Smooth muscle cell (in vitro differentiated cells): ENCODE data around the gene OR10A5. TPM values are rescaled to one million over a fixed set of nuclear protein-coding genes. Genes with fewer than 3 reads are reported as not detected.

ENCODE experiments used
- DNase-seq: peaks from one replicate; lab custom pipeline; 2025; ENCODE audit not compliant: unreplicated experiment; lab: John Stamatoyannopoulos, UW
- H2AFZ ChIP-seq: fragments of 200-600 bp; sonication (generic); 2 replicates; pipeline ENCODE4 v1.6.0; 2016; ENCODE audit warnings: antibody characterized with exemption, low read depth, mild to moderate bottlenecking
- H3F3A ChIP-seq: fragments of 200-600 bp; sonication (generic); 2 replicates; pipeline ENCODE4 v1.6.0; 2017; ENCODE audit warnings: antibody characterized with exemption, low read depth
- H3K27ac ChIP-seq: fragments of 200-600 bp; sonication (generic); 2 replicates; pipeline ENCODE4 v1.5.1; 2016; ENCODE audit warnings: low read depth, mild to moderate bottlenecking
- H3K27me3 ChIP-seq: fragments of 200-600 bp; sonication (generic); 2 replicates; pipeline ENCODE4 v1.6.1; 2016; ENCODE audit warnings: low read depth, mild to moderate bottlenecking
- H3K36me3 ChIP-seq: fragments of 200-600 bp; sonication (generic); 2 replicates; pipeline ENCODE4 v1.5.1; 2016; ENCODE audit warnings: low read depth
- H3K4me1 ChIP-seq: fragments of 200-600 bp; sonication (generic); 2 replicates; pipeline ENCODE4 v1.5.1; 2016; ENCODE audit warnings: low read depth
- H3K4me2 ChIP-seq: fragments of 200-600 bp; sonication (generic); 2 replicates; pipeline ENCODE4 v1.6.0; 2016; ENCODE audit warnings: mild to moderate bottlenecking
- H3K4me3 ChIP-seq: fragments of 200-600 bp; sonication (generic); 2 replicates; pipeline ENCODE4 v1.5.1; 2016; ENCODE audit warnings: mild to moderate bottlenecking
- H3K79me2 ChIP-seq: fragments of 200-600 bp; sonication (generic); 2 replicates; pipeline ENCODE4 v1.6.0; 2016; ENCODE audit warnings: low read depth, mild to moderate bottlenecking
- H3K9ac ChIP-seq: fragments of 200-600 bp; sonication (generic); 2 replicates; pipeline ENCODE4 v1.6.0; 2016; ENCODE audit warnings: low read depth
- H3K9me3 ChIP-seq: fragments of 200-600 bp; sonication (generic); replicated peaks from 2 replicates; pipeline ENCODE4 v1.5.1; 2016; ENCODE audit warnings: low read depth
- H4K20me1 ChIP-seq: fragments of 200-600 bp; sonication (generic); 2 replicates; pipeline ENCODE4 v1.6.0; 2016; ENCODE audit warnings: low read depth
- WGBS: methylation state at CpG from one replicate; pipeline ENCODE4 v1.1.7; 2016; ENCODE audit warnings: low lambda C conversion rate; 5-methylcytosine and 5-hydroxymethylcytosine counted together
- polyA plus RNA-seq: library from polyadenylated mRNA; unstranded; fragments of >200 nt; fragmentation: Nextera tagmentation; extraction: Ambion mirVana; gene quantifications from 2 replicates; pipeline ENCODE4 v1.2.1, GENCODE V29; 2016
- total RNA-seq: library from RNA; depleted of rRNA; stranded (reverse); fragments of >200 nt; gene quantifications from 2 replicates; pipeline ENCODE4 v1.2.3, GENCODE V29; 2014
- TF ChIP-seq, protein P1 (sequence below): fragments of 200-600 bp; sonication (generic); IDR thresholded peaks from 2 replicates; pipeline ENCODE4 v1.5.1; 2017; ENCODE audit warnings: borderline replicate concordance, mild to moderate bottlenecking, antibody characterized with exemption; ENCODE audit not compliant: insufficient read depth, poor library complexity, severe bottlenecking

The OR10A5 gene
- total and polyA plus RNA-seq, 2 experiments from 2014 or later, result not detected

- Histone ChIP-seq H3K9me3 (no peaks in the 10 kb centered on the region), H3K4me1 (no peaks in the 10 kb centered on the region), H3F3A (no peaks in the 10 kb centered on the region), H3K9ac (no peak overlapping the region), H3K27me3 (no peaks in the 10 kb centered on the region), H2AFZ (no peak overlapping the region), H3K36me3 (no peaks in the 10 kb centered on the region), H3K4me3 (no peak overlapping the region), H3K79me2 (no peaks in the 10 kb centered on the region), H4K20me1 (no peaks in the 10 kb centered on the region), H3K4me2 (no peak overlapping the region), H3K27ac (no peak overlapping the region)
- TF ChIP-seq, protein P1, sequence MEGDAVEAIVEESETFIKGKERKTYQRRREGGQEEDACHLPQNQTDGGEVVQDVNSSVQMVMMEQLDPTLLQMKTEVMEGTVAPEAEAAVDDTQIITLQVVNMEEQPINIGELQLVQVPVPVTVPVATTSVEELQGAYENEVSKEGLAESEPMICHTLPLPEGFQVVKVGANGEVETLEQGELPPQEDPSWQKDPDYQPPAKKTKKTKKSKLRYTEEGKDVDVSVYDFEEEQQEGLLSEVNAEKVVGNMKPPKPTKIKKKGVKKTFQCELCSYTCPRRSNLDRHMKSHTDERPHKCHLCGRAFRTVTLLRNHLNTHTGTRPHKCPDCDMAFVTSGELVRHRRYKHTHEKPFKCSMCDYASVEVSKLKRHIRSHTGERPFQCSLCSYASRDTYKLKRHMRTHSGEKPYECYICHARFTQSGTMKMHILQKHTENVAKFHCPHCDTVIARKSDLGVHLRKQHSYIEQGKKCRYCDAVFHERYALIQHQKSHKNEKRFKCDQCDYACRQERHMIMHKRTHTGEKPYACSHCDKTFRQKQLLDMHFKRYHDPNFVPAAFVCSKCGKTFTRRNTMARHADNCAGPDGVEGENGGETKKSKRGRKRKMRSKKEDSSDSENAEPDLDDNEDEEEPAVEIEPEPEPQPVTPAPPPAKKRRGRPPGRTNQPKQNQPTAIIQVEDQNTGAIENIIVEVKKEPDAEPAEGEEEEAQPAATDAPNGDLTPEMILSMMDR, result no peak
- 64% methylated on average over 7 of the region's 7 CpGs for WGBS
- DNase-seq, result no peak
Observed at GRCh38 chr11:6825231-6825744, 20.2 kb upstream of the OR10A5 start.

- Histone ChIP-seq H3K4me3 (no peak overlapping the region), H3K79me2 (no peaks in the 10 kb centered on the region), H3K9me3 (no peaks in the 10 kb centered on the region), H3K36me3 (no peaks in the 10 kb centered on the region), H3K27ac (no peak overlapping the region), H3K9ac (no peak overlapping the region), H3K4me1 (no peaks in the 10 kb centered on the region), H4K20me1 (no peaks in the 10 kb centered on the region), H2AFZ (no peak overlapping the region), H3K4me2 (no peak overlapping the region), H3K27me3 (no peaks in the 10 kb centered on the region), H3F3A (no peaks in the 10 kb centered on the region)
- TF ChIP-seq, protein P1, result no peak
- WGBS, result 100% methylated on average over 1 of the region's 1 CpG
- no peak for DNase-seq
Observed at GRCh38 chr11:6828103-6828502, 17.4 kb upstream of the OR10A5 start.

DNA sequence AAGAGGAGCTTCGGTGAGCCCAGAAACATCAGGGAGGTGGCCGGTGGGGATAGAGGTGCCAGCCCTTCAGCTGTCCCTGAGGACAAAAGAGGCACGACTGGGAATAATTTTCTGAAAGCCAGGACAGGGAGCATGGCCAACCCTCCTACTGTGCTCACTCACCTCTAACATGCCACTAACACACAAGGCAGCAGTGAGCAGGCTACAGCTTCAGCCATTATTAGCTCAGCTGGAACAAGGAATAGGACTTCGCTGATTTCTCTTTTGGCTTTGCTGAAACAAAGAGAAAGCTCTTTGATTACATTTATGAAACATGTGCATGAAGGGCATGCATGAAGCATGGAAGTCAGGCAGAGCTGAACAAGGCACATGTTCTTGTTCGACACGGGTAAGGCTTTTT, 12.1 kb upstream of the OR10A5 start:
- WGBS, result 93% methylated on average over 6 of the region's 6 CpGs
- no peak for DNase-seq
- TF ChIP-seq, protein P1, result no peak
- H3K9me3 ChIP-seq, result no peaks in the 10 kb centered on the region
- no peaks in the 10 kb centered on the region for H3K36me3 ChIP-seq
- H3K4me1 ChIP-seq, result no peaks in the 10 kb centered on the region
- H2AFZ ChIP-seq, result no peak overlapping the region
- no peaks in the 10 kb centered on the region for H3K79me2 ChIP-seq
- no peak overlapping the region for H3K4me3 ChIP-seq
- no peak overlapping the region for H3K4me2 ChIP-seq
- no peaks in the 10 kb centered on the region for H4K20me1 ChIP-seq
- H3K27me3 ChIP-seq, result no peaks in the 10 kb centered on the region
- H3F3A ChIP-seq, result no peaks in the 10 kb centered on the region
- H3K9ac ChIP-seq, result no peak overlapping the region
- no peak overlapping the region for H3K27ac ChIP-seq

- no peaks in the 10 kb centered on the region for H3K79me2 ChIP-seq
- H3K4me3 ChIP-seq, result no peak overlapping the region
- DNase-seq, result no peak
- no peaks in the 10 kb centered on the region for H3K4me1 ChIP-seq
- H3K9me3 ChIP-seq, result no peaks in the 10 kb centered on the region
- H3K9ac ChIP-seq, result no peak overlapping the region
- H3K4me2 ChIP-seq, result no peak overlapping the region
- no peaks in the 10 kb centered on the region for H4K20me1 ChIP-seq
- TF ChIP-seq, protein P1, result no peak
- no peaks in the 10 kb centered on the region for H3F3A ChIP-seq
- no peaks in the 10 kb centered on the region for H3K36me3 ChIP-seq
- no peak overlapping the region for H3K27ac ChIP-seq
- no peaks in the 10 kb centered on the region for H3K27me3 ChIP-seq
- no peak overlapping the region for H2AFZ ChIP-seq
- WGBS, result 79% methylated on average over 1 of the region's 1 CpG
Observed at GRCh38 chr11:6834021-6834420, 11.5 kb upstream of the OR10A5 start.
